T-helper 17 cell (primary cell): ENCODE measurements around the gene ENTPD2. TPM values are rescaled to one million over a fixed set of nuclear protein-coding genes. Genes with fewer than 3 reads are reported as not detected.
"Not testable (repeated sequence)": the region's sequence is repeated elsewhere in the genome, so short reads cannot be mapped to it uniquely, and the experiment has no call there.

Experiments
- ATAC-seq: fragments of 150-1000 bp; cut with Tn5 transposase; 2 replicates; pipeline ENCODE4 v1.10.0; 2021; ENCODE audit warnings: mild to moderate bottlenecking, moderate library complexity
- DNase-seq, 3 donors: peaks; one replicate each; pipeline versions ENCODE4 v3.0.0 to v3.0.0-alpha.2; 2020 to 2021
- H3K9me3 ChIP-seq: one replicate; pipeline ENCODE4 v1.7.0; 2013; ENCODE audit warnings: low read length, mild to moderate bottlenecking; ENCODE audit not compliant: control insufficient read depth, poor library complexity, severe bottlenecking
- H3K27ac Mint-ChIP-seq: one replicate; pipeline ENCODE4 v1.8.0; 2022; ENCODE audit warnings: mild to moderate bottlenecking, moderate library complexity, mixed read lengths
- H3K27me3 Mint-ChIP-seq: one replicate; pipeline ENCODE4 v1.8.0; 2022; ENCODE audit warnings: mixed read lengths
- H3K36me3 Mint-ChIP-seq: one replicate; pipeline ENCODE4 v1.8.0; 2022; ENCODE audit warnings: low read depth, mixed read lengths
- H3K4me1 Mint-ChIP-seq: one replicate; pipeline ENCODE4 v1.8.0; 2022; ENCODE audit warnings: mild to moderate bottlenecking, mixed read lengths
- H3K4me3 Mint-ChIP-seq: one replicate; pipeline ENCODE4 v1.8.0; 2022; ENCODE audit warnings: mild to moderate bottlenecking, moderate library complexity, mixed read lengths
- total RNA-seq, 4 donors: library from RNA in 2 of 4; stranded (reverse) in 2 of 4; gene quantifications; one replicate each; pipeline ENCODE4 v1.2.3 and lab custom pipeline; 2022 to 2026

Gene ENTPD2
- total RNA-seq, 2 donors from 2014 or later = 0.20 TPM; not detected in 1

DNA sequence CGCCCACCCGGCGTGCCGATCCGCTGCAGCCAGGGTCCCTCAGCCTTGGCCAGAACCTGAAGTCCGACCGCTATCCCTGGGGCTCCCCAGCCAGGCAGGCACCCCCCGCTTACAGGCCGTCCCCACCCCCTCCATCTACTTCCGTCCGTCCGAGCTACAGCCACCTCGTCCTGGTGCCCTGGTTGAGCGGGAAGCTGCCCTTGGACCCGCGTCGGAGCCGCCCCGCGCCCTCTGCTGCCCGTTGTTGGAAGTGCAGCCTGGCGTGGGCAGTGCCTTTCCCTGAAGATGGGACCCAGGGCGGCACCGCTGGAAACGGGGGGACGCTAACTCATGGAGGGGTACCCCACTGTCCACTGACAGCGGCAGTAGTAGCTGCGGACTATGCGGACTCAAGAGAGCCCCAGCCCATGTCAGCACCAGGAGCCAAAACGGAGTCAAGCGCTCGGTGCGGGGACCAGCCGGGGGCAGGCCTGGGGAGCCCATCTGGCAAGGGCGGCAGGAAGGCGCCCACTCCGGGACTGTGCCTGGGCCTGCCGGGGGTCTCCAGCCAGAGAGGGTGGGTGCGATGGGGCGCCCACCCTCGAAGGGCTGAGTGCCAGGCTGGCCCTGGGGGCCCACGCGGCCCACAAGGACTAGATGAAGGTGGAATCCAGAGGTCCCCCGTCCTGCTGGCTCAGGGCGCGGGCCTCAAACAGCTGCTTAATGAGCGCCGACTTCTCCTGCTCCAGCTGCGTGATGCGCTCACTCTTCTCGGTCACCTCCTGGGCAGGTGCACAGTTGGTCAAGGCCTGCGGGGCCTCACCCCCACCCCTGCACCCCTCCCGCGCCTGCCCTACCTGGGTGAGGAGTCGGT, 10.4 kb upstream of the ENTPD2 start:
- H3K4me1 Mint-ChIP-seq = peaks cover 10% of the 10 kb centered on the region
- H3K4me3 Mint-ChIP-seq = no peak overlapping the region
- ATAC-seq (peak; percentile 43), DNase-seq (peak; percentile 41 to 66 (median 59))
- H3K27ac Mint-ChIP-seq = no peak overlapping the region
- no peaks in the 10 kb centered on the region for H3K36me3 Mint-ChIP-seq
- H3K9me3 ChIP-seq = no peaks in the 10 kb centered on the region
- H3K27me3 Mint-ChIP-seq = peaks cover 5% of the 10 kb centered on the region

DNA sequence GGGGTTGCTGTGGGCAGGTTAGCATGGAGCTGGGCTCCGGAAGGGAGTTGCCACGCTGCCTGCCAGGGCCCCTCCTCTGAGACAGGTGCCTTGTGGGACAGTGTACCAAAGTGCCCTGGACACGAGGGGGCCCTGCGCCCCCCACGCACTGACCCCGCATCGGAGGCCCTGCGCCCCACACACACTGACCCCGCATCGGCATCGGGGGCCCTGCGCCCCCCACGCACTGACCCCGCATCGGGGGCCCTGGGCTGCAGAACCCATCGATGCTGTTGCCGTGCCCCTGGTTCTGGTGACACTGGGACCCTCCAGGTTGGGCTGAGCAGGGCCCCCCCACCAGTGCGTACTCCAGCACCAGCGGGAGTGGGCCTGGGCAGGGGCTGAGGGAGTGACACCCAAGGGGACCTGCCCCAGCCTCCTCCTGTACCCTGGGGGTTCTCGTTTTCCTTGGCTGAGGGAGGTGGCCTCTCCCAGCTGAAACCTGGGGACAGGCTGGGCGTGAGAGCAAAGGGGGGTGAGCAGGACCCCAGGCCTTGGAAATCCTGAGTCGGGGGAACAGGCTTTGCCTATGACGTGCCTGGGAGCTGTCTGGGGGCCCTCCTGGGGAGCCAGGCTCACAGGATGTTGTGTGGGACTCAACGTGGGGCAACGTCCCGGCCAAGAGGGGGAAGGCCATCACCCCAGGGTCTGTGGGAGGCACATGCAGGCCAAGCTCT, 9.6 kb upstream of the ENTPD2 start:
- H3K4me1 Mint-ChIP-seq = peaks cover 10% of the 10 kb centered on the region
- no peak overlapping the region for H3K27ac Mint-ChIP-seq
- ATAC-seq (no peak), DNase-seq (no peak)
- H3K9me3 ChIP-seq = no peaks in the 10 kb centered on the region
- no peak overlapping the region for H3K4me3 Mint-ChIP-seq
- peaks cover 5% of the 10 kb centered on the region for H3K27me3 Mint-ChIP-seq
- H3K36me3 Mint-ChIP-seq = no peaks in the 10 kb centered on the region

DNA sequence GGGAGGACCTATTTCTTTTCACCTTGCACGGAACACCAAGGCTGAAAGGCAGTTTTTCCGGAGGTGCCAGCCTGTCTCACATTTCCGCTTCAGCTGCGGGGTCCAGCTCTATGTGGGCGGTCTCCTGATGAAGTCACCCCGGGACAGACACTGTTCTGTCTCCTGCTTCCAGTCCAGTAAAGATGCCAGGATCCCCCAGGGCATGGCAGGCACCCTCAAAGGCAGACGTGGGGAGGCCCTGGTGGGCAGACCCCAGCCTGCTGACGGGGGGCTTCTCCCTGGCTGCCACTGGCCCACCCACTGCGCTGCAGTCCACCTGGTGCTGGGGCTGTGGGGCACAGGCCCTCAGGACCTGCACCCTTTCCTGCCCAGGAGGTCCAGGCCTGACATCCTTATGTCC, 8.9 kb upstream of the ENTPD2 start:
- not testable (repeated sequence) for H3K36me3 Mint-ChIP-seq, H3K4me3 Mint-ChIP-seq, H3K4me1 Mint-ChIP-seq, DNase-seq, H3K27ac Mint-ChIP-seq, H3K27me3 Mint-ChIP-seq, ATAC-seq, H3K9me3 ChIP-seq

GRCh38 chr9:137062384-137062783, 8.5 kb upstream of the ENTPD2 start:
- no peaks in the 10 kb centered on the region for H3K36me3 Mint-ChIP-seq
- no peak for DNase-seq

GRCh38 chr9:137058521-137059234, 4.8 kb upstream of the ENTPD2 start:
- no peaks in the 10 kb centered on the region for H3K9me3 ChIP-seq
- Mint-ChIP-seq H3K27ac (no peak overlapping the region), H3K36me3 (no peaks in the 10 kb centered on the region), H3K4me1 (no peaks in the 10 kb centered on the region), H3K4me3 (no peak overlapping the region), H3K27me3 (no peaks in the 10 kb centered on the region)
- DNase-seq = no peak
- no peak for ATAC-seq

More at GRCh38 chr9:137062384-137062783, 8.5 kb upstream of the ENTPD2 start:
- ATAC-seq = no peak
- Mint-ChIP-seq H3K27me3 (no peaks in the 10 kb centered on the region), H3K27ac (no peak overlapping the region), H3K4me3 (no peak overlapping the region), H3K4me1 (peaks cover 5% of the 10 kb centered on the region)
- H3K9me3 ChIP-seq = no peaks in the 10 kb centered on the region

DNA sequence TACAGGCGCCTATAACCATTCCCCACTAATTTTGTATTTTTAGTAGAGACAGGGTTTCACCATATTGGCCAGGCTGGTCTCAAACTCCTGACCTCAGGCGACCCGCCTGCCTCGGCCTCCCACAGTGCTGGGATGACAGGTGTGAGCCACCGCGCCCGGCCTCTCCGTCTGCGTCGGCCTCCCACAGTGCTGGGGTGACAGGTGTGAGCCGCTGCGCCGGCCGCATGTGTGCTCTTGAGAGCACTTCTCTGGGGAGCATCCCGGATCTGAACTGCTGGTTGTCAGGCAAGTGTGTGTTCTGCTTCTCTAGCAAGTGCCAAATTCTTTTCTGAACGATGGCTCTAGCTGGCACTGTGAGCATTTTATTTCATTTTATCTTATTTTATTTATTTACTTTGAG, 3.7 kb upstream of the ENTPD2 start:
- H3K9me3 ChIP-seq = no peaks in the 10 kb centered on the region
- no peaks in the 10 kb centered on the region for H3K4me1 Mint-ChIP-seq
- DNase-seq (no peak), ATAC-seq (no peak)
- no peak overlapping the region for H3K27ac Mint-ChIP-seq
- H3K27me3 Mint-ChIP-seq = no peaks in the 10 kb centered on the region
- no peak overlapping the region for H3K4me3 Mint-ChIP-seq
- H3K36me3 Mint-ChIP-seq = no peaks in the 10 kb centered on the region

DNA sequence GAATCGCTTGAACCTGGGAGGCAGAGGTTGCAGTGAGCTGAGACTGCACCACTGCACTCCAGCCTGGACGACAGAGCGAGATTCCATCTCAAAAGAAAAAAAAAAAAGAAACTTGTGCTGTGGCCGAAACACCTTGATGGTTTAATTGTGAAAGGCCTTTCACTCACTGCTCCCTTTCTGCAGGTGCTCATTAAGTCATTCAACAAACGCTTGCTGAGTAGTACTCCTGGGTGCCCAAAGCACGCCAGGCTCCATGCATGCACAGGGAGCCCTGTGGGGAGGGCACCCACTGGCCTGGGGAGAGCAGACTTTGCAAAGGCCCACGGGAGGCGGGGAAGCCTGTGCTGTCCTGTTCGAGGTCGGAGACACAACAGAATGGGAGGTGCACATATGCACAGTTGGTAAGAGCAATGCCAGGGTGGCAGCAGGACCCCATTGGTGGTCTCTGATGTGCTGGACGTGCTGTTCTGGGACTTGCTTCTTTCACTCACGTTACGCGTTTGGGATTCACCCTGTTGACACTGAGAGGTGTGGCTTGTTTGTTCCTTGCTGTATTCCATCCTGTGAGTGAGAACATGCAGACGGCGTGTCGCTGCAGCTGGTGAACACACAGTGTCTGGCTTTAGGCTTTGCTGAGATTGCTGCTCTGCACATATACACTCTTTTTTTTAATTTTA, 3.0 kb upstream of the ENTPD2 start:
- Mint-ChIP-seq H3K27ac (no peak overlapping the region), H3K27me3 (no peaks in the 10 kb centered on the region), H3K4me3 (no peak overlapping the region), H3K4me1 (no peaks in the 10 kb centered on the region), H3K36me3 (no peaks in the 10 kb centered on the region)
- H3K9me3 ChIP-seq = no peaks in the 10 kb centered on the region
- ATAC-seq (no peak), DNase-seq (no peak)

- Mint-ChIP-seq H3K4me3 (no peak overlapping the region), H3K27ac (no peak overlapping the region), H3K36me3 (no peaks in the 10 kb centered on the region), H3K4me1 (no peaks in the 10 kb centered on the region), H3K27me3 (no peaks in the 10 kb centered on the region)
- DNase-seq (no peak), ATAC-seq (no peak)
- H3K9me3 ChIP-seq = no peaks in the 10 kb centered on the region
Observed at GRCh38 chr9:137055385-137056364, 1.8 kb upstream of the ENTPD2 start.

- ATAC-seq = no peak
- Mint-ChIP-seq H3K4me1 (no peaks in the 10 kb centered on the region), H3K4me3 (no peak overlapping the region)
Observed at GRCh38 chr9:137054932-137055384, 1.1 kb upstream of the ENTPD2 start.

GRCh38 chr9:137052998-137053943, 590 bp downstream of the ENTPD2 start:
- H3K4me1 Mint-ChIP-seq = peaks cover 5% of the 10 kb centered on the region

More at GRCh38 chr9:137054932-137055384, 1.1 kb upstream of the ENTPD2 start:
- Mint-ChIP-seq H3K27ac (no peak overlapping the region), H3K36me3 (no peaks in the 10 kb centered on the region), H3K27me3 (peaks cover under 1% of the 10 kb centered on the region)
- DNase-seq = no peak
- no peaks in the 10 kb centered on the region for H3K9me3 ChIP-seq

DNA sequence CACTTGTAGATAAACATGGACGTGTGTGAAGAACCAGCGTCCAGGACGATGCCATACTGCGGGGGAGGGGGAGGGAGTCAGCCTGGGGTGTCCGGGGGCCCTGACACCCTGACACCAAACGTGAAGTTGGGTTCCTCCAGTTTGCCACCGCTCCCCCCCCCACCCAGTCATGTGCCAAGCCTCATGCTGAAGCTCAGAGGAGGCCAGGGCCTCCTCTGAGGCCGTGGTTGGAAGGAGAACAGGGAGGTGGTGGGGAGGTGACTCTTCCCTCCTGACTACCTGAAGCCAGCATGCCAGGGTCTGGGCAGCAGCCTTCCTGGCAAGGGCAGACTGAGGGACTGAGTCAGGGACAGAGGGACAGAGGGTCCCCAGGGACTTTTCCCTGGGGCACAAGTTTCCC, 1.6 kb downstream of the ENTPD2 start:
- DNase-seq (no peak), ATAC-seq (no peak)
- H3K4me3 Mint-ChIP-seq = no peak overlapping the region
- no peak overlapping the region for H3K27ac Mint-ChIP-seq
- H3K9me3 ChIP-seq = no peaks in the 10 kb centered on the region
- peaks cover 12% of the 10 kb centered on the region for H3K27me3 Mint-ChIP-seq
- no peaks in the 10 kb centered on the region for H3K36me3 Mint-ChIP-seq
- H3K4me1 Mint-ChIP-seq = peaks cover 5% of the 10 kb centered on the region

More at GRCh38 chr9:137052998-137053943, 590 bp downstream of the ENTPD2 start:
- Mint-ChIP-seq H3K36me3 (no peaks in the 10 kb centered on the region), H3K27me3 (peaks cover 8% of the 10 kb centered on the region), H3K27ac (no peak overlapping the region), H3K4me3 (peak overlapping the region; percentile 43)
- DNase-seq = no peak
- no peaks in the 10 kb centered on the region for H3K9me3 ChIP-seq
- peak; percentile 44 for ATAC-seq
